HG03439 (cell line): ENCODE results near the gene GABRB3.

Source experiments
- ATAC-seq: cut with Tn5 transposase; IDR thresholded peaks from one replicate; pipeline ENCODE4 v1.9.1; 2021; ENCODE audit warnings: mild to moderate bottlenecking, moderate library complexity; ENCODE audit not compliant: unreplicated experiment

Gene GABRB3

GRCh38 chr15:26632500-26632899 lies 140.4 kb downstream of the GABRB3 start:
- no peak for ATAC-seq

GRCh38 chr15:26631894-26632293 lies 141.0 kb downstream of the GABRB3 start:
- no peak for ATAC-seq

GRCh38 chr15:26630857-26631256 lies 142.0 kb downstream of the GABRB3 start:
- no peak for ATAC-seq

DNA sequence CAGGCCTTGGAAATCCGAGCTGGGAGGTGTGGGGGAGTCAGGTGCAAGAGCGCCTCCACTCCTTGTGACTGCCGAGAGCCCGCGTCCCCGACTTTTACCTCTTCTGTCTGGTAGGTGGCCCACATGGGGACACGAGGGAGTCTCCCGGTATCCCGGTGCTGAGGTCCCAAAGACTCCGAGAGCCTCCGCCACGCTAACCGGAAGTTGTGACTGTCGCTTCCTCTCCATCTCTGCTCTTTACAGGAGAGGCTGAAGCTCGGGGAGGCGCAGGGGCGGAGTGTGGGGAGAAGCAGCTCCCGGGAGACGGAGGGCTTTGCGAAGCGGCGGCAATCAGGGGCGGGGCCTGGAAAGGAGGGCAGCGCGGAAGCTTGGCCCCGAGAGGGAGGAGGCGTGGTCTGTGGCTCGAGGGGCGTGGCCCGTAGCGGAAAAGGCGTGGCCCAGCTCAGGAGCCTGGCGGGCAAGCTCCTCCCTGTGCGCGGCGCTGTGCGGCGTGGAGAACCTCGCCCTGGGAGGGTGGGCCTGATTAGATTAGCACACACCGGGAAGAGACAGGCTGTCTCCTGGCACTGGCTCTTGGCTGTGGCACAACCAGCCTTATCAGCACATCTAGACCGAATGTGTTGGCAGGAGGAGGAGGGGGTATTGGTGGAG lies 143.9 kb downstream of the GABRB3 start:
- ATAC-seq: no peak

- ATAC-seq: no peak
Measured at GRCh38 chr15:26628071-26628470, 144.8 kb downstream of the GABRB3 start.

DNA sequence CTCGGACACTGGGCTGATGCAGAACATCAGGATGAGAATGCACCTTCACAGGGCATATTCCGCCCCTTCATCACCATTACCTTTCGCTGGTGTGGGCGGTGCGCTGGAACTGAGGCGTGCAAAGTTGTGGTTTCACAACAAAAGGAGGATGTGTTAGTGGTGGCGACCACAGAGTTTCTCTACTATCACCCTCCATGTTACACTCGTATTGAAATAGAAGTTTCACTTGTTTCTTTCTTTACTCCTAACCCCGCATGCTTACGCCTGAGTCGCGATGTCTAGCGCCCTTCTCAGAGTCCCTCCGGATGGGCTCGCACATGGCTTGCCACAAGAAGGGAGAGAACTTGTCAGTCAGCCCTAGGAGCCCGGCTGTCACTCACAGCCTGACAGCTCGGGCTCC lies 148.7 kb downstream of the GABRB3 start:
- no peak for ATAC-seq

DNA sequence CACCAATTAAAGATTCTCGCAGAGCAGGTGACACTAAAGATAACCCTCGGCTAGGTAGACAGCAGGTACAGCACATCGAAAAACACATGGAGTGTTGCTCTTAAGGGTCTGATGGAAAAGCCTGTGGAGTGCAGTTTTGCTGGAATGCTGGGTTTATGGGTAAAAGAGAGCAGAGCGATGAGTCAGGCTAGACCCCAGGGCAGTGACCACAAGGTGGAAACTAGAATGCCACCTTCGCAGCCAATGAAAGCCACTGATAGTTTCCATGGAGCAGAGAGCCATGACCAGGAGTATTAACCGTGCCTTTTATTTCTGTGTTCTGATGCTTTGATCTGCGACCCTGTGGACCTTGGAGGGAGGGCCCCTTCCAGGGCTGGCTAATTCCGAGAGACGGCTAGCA lies 149.8 kb downstream of the GABRB3 start:
- no peak for ATAC-seq

DNA sequence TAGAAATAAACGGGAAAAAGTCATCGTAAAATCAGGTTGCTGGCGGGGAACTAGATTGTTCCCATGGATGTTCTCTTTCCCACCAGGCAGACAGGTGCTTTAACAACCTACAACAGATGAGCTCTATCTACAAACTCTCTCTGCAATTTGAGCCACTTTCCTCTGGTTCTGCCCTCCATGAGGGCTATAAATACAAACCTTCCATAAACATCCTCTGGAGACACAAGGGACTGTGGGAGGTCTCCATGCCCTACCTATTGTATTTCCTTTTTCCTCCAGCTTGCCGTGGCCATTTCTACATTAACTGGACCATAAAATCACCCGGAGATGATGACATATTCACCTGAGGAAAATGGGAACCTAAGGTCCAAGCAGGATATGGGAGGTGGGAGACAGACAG lies 151.1 kb downstream of the GABRB3 start:
- no peak for ATAC-seq

DNA sequence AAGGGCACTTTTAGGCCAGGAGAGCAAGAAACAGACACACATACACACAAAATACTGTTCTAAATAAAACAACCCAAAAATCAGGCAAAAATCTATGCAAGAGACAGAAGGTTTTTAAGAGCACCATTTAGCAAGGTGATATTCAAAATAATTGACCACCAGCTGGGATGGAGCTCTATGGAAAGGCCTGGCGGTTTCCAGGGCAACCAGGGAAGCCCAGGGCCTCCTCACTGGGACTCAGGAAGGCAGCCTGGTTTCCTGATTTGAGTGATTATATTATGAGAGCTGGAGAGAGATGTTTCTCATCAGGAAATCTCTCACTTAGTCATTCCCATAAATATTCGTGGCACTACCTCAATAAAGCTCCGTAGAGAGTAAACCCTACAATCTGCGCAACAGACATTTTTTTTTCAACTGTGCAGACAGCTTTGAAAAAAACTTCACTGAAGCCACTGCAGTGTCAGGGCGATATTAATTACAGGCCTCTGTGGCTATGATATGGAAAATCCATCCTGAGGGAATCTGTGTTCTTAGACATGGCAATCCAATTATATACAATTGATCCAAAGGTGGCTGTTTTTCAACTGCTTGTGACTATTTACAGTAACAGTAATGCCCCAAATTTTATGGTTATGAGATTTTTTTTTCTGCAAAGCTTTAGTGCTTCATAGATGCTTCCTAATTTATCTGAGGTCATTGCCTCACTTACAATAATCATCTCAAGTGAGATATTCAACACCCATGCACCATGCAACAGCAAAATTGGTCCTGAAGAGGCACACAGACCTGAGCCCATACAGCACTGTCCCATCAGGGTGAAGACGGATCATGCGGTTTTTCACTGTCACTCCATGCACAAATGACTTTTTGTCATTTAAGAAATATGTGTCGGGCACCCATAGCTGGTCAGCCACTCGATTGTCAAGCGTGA lies 152.1 kb downstream of the GABRB3 start:
- ATAC-seq: no peak

DNA sequence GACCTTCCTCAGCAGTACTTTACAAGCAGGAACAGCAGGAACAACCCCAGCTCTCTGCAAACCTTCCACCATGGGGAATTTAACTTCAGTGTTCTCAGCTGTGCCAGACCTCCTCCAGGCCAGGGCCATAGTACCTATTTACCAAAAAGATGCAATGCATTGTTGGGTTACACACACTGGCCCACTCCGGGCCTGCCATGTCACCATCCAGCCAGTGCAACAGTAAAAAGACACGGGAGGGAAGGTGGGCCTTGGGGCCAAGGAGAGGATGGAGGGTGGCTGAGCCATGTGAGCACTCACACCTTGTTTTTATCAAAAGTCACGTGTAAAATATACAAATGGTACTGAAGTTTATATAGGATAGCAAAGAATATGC lies 157.0 kb downstream of the GABRB3 start:
- no peak for ATAC-seq

- no peak for ATAC-seq
Measured at GRCh38 chr15:26615188-26615926, 157.5 kb downstream of the GABRB3 start.

GRCh38 chr15:26614734-26615133 lies 158.1 kb downstream of the GABRB3 start:
- ATAC-seq: no peak

DNA sequence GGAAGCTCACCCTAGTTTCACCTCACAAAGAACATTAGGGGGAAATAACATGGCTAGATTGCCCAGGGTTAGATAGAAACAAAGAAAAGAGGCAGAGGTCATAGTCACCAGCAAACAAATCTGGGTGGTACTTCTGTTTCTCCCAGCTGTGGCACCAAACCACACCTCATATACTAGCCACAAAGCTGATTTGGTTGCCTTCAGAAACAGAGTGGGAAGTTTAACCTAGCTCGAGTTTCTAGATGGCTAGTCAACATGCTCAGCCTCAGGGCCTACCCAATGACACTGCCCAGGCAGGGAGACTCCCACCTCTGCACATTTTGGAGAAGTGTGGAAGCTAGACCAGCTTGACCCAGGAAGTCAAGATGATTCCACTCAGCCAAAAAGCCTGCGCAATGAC lies 174.2 kb downstream of the GABRB3 start:
- no peak for ATAC-seq

DNA sequence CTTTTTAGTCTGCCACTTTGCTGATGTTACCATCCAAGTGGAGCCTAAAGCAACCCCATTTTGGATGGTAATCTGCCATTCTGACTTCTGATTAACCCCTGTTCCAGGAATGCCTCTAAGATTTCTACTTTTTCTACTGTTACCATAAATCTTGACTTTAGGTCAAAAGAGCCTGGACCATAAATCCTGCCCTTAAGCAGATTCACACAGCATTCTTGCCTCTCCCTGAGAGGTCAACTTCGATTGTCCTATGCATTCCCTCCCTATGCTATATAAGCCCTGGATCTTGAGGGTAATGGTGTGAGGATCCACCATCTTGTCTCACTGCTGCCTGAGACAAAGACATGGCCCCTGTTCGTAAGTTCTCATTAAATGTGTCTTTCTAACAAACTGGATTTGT lies 177.3 kb downstream of the GABRB3 start:
- ATAC-seq: no peak

GRCh38 chr15:26590676-26591075 lies 182.2 kb downstream of the GABRB3 start:
- no peak for ATAC-seq

- no peak for ATAC-seq
Measured at GRCh38 chr15:26582840-26583239, 190.0 kb downstream of the GABRB3 start.

DNA sequence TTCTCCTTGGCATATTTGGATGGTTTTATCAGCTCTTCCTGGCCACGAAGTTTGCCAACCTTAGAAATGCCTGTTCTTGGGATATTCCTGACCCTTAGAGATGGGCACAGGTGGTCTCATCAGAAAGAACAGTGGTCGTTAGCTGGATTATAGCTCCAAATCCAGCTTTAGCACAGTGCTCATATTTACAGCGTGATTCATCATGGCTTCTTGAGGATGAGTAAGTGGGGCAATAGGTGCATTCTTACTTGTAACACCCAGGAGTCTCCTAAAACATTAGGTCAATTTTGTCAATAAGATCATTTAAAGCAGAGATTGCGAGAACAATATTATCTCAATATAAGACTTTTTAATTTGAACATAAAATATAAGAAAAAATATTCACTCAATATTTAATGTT lies 191.9 kb downstream of the GABRB3 start:
- no peak for ATAC-seq

GRCh38 chr15:26572602-26573350 lies 200.1 kb downstream of the GABRB3 start:
- ATAC-seq: no peak

- ATAC-seq: no peak
Measured at GRCh38 chr15:26571346-26571745, 201.5 kb downstream of the GABRB3 start.

GRCh38 chr15:26565542-26565941 lies 207.3 kb downstream of the GABRB3 start:
- ATAC-seq: no peak

GRCh38 chr15:26564361-26564760 lies 208.5 kb downstream of the GABRB3 start:
- no peak for ATAC-seq
